ENCODE measurements around the gene NGDN.

The NGDN gene

DNA sequence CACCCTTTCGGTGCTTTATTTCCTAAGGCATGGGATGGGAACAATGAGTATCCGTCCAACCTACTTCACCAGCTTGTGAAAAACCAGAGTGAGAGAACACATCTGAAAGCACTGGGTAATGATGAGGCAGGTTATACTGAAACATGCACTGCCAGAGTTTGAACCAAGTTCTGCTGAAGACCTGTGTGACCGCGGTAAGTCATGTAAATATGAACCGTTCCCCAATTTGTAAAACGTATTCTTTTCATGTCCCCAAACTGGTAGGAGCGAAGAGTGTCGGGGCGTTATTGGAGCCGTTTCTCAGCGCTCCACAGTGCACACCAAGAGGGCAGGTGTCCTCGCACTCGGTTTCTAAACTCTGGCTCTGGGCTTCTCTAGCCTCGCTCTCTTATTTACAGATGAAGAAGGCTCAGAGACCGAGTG lies 788 bp upstream of the NGDN start:
- DNase-seq (ENCODE audit: low read depth): no peak
- TF ChIP-seq, protein P1, sequence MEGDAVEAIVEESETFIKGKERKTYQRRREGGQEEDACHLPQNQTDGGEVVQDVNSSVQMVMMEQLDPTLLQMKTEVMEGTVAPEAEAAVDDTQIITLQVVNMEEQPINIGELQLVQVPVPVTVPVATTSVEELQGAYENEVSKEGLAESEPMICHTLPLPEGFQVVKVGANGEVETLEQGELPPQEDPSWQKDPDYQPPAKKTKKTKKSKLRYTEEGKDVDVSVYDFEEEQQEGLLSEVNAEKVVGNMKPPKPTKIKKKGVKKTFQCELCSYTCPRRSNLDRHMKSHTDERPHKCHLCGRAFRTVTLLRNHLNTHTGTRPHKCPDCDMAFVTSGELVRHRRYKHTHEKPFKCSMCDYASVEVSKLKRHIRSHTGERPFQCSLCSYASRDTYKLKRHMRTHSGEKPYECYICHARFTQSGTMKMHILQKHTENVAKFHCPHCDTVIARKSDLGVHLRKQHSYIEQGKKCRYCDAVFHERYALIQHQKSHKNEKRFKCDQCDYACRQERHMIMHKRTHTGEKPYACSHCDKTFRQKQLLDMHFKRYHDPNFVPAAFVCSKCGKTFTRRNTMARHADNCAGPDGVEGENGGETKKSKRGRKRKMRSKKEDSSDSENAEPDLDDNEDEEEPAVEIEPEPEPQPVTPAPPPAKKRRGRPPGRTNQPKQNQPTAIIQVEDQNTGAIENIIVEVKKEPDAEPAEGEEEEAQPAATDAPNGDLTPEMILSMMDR (conservative IDR thresholded peaks at IDR 0.05; ENCODE audit: control insufficient read depth, insufficient read depth, low read depth, low read length): no peak
- peak overlapping the region; percentile 51 for H3K4me3 ChIP-seq (ENCODE audit: control insufficient read depth, low read depth, low read length)

DNA sequence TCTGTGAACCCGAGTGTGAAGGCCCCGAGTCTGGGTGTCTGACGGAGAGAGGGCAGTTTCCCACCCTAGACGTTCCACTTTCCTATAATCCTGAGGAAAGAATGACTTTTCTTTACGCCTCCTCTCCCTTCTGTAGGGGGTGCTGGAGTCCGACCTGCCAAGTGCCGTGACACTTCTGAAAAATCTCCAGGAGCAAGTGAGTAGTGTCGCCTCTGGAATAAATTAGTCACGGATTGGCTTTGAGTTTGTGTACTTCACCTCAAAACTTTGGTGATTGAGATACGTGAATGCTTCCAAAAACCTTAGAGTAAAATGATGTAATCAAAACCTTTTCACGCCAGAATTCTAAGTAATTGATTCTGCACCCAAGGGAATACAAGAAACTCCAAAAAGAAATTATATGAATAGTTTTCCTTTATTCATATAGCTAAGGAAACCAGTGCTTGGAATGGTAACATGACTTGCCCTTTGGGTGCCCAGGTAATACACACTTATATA lies 452 bp downstream of the NGDN start:
- DNase-seq (ENCODE audit: low read depth): peak; percentile 1

DNA sequence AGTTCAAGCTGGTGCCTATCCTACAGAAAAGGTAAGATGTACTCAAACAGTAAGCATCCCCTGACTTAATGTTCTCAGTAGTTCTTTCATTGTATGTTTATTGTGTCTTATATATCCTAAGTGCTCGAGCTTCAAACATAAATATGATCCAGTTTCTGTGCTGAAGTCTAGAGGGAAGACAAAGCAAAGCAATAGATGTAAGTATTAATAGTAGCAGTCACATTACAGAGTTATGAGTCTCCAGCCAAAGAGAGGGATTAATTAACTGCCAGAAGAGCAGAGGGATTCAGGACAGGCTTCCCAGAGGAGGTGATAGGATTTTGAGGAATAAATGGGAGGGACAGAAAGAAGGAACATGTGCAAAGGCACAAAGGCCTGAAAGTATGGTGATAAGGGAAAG lies 1.4 kb downstream of the NGDN start:
- TF ChIP-seq, protein P1 (conservative IDR thresholded peaks at IDR 0.05; ENCODE audit: control insufficient read depth, insufficient read depth, low read depth, low read length): no peak
- H3K4me3 ChIP-seq (ENCODE audit: control insufficient read depth, low read depth, low read length): no peak overlapping the region
- DNase-seq (ENCODE audit: low read depth): no peak

More for the DNA sequence above, 452 bp downstream of the NGDN start:
- peak overlapping the region; percentile 100 for H3K4me3 ChIP-seq (ENCODE audit: control insufficient read depth, low read depth, low read length)
- TF ChIP-seq, protein P1 (conservative IDR thresholded peaks at IDR 0.05; ENCODE audit: control insufficient read depth, insufficient read depth, low read depth, low read length): no peak

DNA sequence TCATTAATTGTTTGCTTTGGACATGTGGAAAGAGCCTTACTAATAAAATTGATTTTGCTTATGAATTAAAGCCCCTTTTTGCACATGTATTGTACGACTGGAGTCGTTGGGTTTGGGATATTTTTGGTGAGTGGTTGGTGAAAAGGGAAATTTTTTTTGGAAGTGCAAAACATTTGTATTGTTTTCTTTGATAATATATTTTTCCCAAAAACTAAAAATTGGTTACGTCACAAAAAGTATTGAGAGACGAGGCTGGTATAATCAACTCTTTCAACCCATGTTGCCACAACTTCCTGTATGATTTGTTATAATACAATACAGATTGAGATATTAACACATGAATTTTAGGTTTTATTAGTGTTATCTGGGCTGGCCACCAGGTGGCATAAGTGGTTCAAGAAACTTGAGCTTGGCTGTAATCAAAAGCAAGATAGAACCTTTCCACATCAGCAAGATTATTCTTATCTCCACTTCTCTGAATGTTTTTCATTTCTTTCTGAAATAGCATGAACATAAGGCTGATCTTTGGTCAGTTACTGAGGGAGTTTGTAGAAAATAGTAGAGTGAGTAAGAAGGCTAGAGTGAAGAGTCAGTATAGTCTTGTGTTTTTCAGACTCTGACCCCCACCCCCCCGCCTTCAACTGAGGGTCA lies 8.7 kb downstream of the NGDN start:
- DNase-seq (ENCODE audit: low read depth): peak; percentile 69
- H3K4me3 ChIP-seq (ENCODE audit: control insufficient read depth, low read depth, low read length): no peak overlapping the region
- TF ChIP-seq, protein P1 (conservative IDR thresholded peaks at IDR 0.05; ENCODE audit: control insufficient read depth, insufficient read depth, low read depth, low read length): peak; percentile 67

DNA sequence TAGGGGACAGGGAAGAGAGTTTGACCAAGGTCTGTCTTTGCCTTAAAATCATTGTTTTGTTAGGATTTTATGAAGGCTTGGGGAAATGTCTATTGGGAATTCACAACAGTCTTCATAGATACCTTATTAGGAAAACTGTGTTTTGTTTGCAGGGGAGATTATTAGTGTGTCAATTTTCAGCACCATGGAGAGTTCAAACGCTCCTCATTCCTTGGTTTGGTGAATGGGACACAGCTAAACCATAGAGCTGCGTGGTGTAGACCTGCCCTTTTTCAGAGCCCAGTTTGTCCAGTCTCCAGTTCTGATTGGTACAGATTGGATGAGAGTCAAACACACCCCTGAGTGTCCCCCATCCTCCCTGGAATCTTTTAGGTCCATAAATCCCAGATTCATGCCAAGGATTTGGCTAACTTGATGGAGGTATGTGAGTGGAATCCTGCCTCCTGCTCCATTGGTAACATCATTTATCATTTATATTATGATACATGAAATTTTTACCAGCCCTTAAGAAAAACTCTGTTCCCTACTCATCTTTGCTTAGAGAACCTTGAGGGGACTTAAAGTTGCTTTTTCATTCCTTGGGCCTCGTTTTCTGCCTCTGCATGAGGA lies 12.0 kb downstream of the NGDN start:
- DNase-seq (ENCODE audit: low read depth): peak; percentile 27
- TF ChIP-seq, protein P1 (conservative IDR thresholded peaks at IDR 0.05; ENCODE audit: control insufficient read depth, insufficient read depth, low read depth, low read length): no peak

DNA sequence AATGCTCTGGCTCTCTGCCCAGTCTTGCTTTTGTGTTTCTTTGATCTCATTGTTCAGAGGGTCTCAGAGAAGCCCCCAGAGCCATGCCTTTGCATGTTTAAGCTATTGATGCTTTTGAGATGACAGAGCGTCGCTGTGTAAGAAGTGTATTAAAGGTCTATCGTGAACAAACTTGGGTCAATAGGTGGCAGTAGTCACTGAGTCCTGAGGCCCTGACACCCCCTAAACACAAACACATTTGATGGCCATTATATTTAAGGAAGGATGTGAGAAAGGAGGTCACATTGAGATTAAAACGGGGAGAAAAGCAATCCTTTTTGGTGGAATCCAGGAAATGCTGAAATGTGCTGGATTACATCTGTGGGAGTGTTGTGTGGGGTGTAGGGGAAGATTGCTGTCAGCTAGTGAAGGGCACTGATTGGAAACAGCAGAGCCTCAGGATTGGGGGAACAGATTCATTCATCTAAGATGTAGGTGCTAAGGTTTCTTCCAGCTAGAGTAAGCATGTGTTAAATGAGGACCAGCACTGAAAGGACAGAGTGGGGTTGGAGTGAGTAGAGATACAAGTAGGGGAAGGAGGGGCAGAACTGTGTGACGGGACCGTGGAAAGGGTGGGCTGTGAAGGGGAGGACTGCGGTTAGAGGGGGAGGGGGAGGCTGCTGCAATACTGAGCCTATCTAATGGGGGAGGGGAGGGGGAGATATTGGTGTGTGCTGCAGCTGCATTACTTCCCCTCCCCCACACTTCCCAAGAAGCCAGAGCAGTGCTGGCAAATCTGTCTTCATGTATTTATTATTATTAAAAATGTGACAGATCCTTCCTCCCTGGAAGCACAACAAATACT lies 12.7 kb downstream of the NGDN start:
- no peak for DNase-seq (ENCODE audit: low read depth)
- TF ChIP-seq, protein P1 (conservative IDR thresholded peaks at IDR 0.05; ENCODE audit: control insufficient read depth, insufficient read depth, low read depth, low read length): no peak
- H3K4me3 ChIP-seq (ENCODE audit: control insufficient read depth, low read depth, low read length): no peak overlapping the region

More for the DNA sequence above, 12.0 kb downstream of the NGDN start:
- H3K4me3 ChIP-seq (ENCODE audit: control insufficient read depth, low read depth, low read length): no peak overlapping the region
